Measurements from ENCODE around the gene DCHS2. TPM values are rescaled to one million over a fixed set of nuclear protein-coding genes. Genes with fewer than 3 reads are reported as not detected.

Gene DCHS2
- total and polyA plus RNA-seq, 10 of the 15 experiments (the other 5 are each of a cell fraction or from before 2014, with no cell fraction given), result 0.01 to 0.31 (median 0.06) TPM; not detected in 3

DNA sequence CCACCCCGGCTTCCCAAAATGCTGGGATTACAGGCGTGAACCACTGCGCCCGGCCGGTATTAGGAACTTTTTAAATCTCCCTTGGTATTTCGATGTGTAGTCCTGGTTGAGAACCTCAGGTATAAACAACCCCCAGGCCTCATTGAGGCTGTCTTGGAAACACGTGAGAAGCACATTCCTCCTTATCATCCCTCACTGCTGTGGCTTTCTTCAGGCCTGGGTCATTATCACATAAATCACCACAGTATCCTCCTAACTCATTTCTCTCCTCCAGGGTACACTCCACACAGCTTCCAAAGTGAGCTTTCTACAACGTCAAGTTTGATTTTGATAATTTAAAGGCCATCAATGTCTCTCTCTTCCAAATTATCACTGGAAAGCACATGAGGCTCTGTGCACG is 198.2 kb downstream of the DCHS2 start:
- FAIRE-seq (no peak), DNase-seq (ENCODE audit: low read depth, low spot score) (no peak), ATAC-seq (no peak)
- H3K27ac ChIP-seq (ENCODE audit: control insufficient read depth, insufficient read depth), result no peak overlapping the region
- H3K27me3 ChIP-seq (replicated peaks in 1 of 2; ENCODE audit: control insufficient read depth in 2 of 2, insufficient read depth in 2 of 2, low read length in 1 of 2), result no peaks in the 10 kb centered on the region
- CTCF ChIA-PET, result no interaction called here
- RAD21 ChIA-PET (ENCODE audit: unreplicated experiment), result no interaction called here
- WGBS (ENCODE audit: insufficient coverage, insufficient replicate concordance, low lambda C conversion rate, missing lambda C conversion rate), result 52% methylated on average over 9 of the region's 9 CpGs
- POLR2A ChIA-PET, result no interaction called here
- no peak overlapping the region for H2AFZ ChIP-seq (ENCODE audit: control insufficient read depth, low read depth, low read length)
- H3K4me3 ChIP-seq, result no peak overlapping the region
- SMC1A ChIA-PET (ENCODE audit: uncharacterized antibody, unreplicated experiment), result no interaction called here
- no peak overlapping the region for H3K9ac ChIP-seq (ENCODE audit: control insufficient read depth, insufficient read depth, low read length)
- TF ChIP-seq CHD4 (IDR thresholded peaks at IDR 0.05), result no peak
- TF ChIP-seq RCOR1 (conservative IDR thresholded peaks at IDR 0.05; ENCODE audit: low read depth, low read length), result no peak
- no peaks in the 10 kb centered on the region for H3K9me3 ChIP-seq (replicated peaks; ENCODE audit: control insufficient read depth, insufficient read depth, low read length)
- in situ Hi-C loops (cut with MboI) (no loop called here), intact Hi-C loops (cut with micrococcal nuclease; ENCODE audit: unreplicated experiment) (no loop called here)
- H3K79me2 ChIP-seq (ENCODE audit: control insufficient read depth, insufficient read depth, low read length), result no peaks in the 10 kb centered on the region
- BruUV-seq (replicated peaks), result no TSS peak
- H3K4me1 ChIP-seq (ENCODE audit: control insufficient read depth, insufficient read depth, low read length), result no peaks in the 10 kb centered on the region
- H3K4me2 ChIP-seq (ENCODE audit: control insufficient read depth, insufficient read depth), result no peak overlapping the region
- H4K20me1 ChIP-seq (ENCODE audit: control insufficient read depth, insufficient read depth), result no peaks in the 10 kb centered on the region
- no peaks in the 10 kb centered on the region for H3K36me3 ChIP-seq (ENCODE audit: control insufficient read depth in 2 of 2, insufficient read depth in 2 of 2, low read length in 1 of 2)

GRCh38 chr4:154292589-154292988 is 199.0 kb downstream of the DCHS2 start:
- CTCF ChIA-PET, result no interaction called here
- no TSS peak for BruUV-seq (replicated peaks)
- 2% methylated on average over 2 of the region's 2 CpGs for WGBS (ENCODE audit: insufficient coverage, insufficient replicate concordance, low lambda C conversion rate, missing lambda C conversion rate)

More at GRCh38 chr4:154292589-154292988, 199.0 kb downstream of the DCHS2 start:
- no peak for FAIRE-seq
- no peaks in the 10 kb centered on the region for H3K27me3 ChIP-seq (replicated peaks in 1 of 2; ENCODE audit: control insufficient read depth in 2 of 2, insufficient read depth in 2 of 2, low read length in 1 of 2)
- H3K4me2 ChIP-seq (ENCODE audit: control insufficient read depth, insufficient read depth), result no peak overlapping the region
- H3K27ac ChIP-seq (ENCODE audit: control insufficient read depth, insufficient read depth), result no peak overlapping the region
- peak; percentile 25; the same call in 1 of the 3 replicates for ATAC-seq
- no peaks in the 10 kb centered on the region for H3K79me2 ChIP-seq (ENCODE audit: control insufficient read depth, insufficient read depth, low read length)
- H3K4me1 ChIP-seq (ENCODE audit: control insufficient read depth, insufficient read depth, low read length), result no peaks in the 10 kb centered on the region
- H3K9me3 ChIP-seq (replicated peaks; ENCODE audit: control insufficient read depth, insufficient read depth, low read length), result no peaks in the 10 kb centered on the region
- H3K4me3 ChIP-seq, result no peak overlapping the region
- intact Hi-C loops (cut with micrococcal nuclease; ENCODE audit: unreplicated experiment), result no loop called here
- no peak for DNase-seq (ENCODE audit: low read depth, low spot score)
- no peak for TF ChIP-seq NFIC (IDR thresholded peaks at IDR 0.05; ENCODE audit: low read depth, low read length)
- no peak for TF ChIP-seq EZH2 (IDR thresholded peaks at IDR 0.05; ENCODE audit: borderline replicate concordance, control insufficient read depth, low read depth, low read length)
- no peak for TF ChIP-seq ASH2L (IDR thresholded peaks at IDR 0.05; ENCODE audit: borderline replicate concordance, low read depth)
- TF ChIP-seq, protein P1, sequence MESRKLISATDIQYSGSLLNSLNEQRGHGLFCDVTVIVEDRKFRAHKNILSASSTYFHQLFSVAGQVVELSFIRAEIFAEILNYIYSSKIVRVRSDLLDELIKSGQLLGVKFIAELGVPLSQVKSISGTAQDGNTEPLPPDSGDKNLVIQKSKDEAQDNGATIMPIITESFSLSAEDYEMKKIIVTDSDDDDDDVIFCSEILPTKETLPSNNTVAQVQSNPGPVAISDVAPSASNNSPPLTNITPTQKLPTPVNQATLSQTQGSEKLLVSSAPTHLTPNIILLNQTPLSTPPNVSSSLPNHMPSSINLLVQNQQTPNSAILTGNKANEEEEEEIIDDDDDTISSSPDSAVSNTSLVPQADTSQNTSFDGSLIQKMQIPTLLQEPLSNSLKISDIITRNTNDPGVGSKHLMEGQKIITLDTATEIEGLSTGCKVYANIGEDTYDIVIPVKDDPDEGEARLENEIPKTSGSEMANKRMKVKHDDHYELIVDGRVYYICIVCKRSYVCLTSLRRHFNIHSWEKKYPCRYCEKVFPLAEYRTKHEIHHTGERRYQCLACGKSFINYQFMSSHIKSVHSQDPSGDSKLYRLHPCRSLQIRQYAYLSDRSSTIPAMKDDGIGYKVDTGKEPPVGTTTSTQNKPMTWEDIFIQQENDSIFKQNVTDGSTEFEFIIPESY (IDR thresholded peaks at IDR 0.05), result no peak
- TF ChIP-seq BMI1 (IDR thresholded peaks at IDR 0.05; ENCODE audit: borderline replicate concordance), result no peak
- TF ChIP-seq, protein P2, sequence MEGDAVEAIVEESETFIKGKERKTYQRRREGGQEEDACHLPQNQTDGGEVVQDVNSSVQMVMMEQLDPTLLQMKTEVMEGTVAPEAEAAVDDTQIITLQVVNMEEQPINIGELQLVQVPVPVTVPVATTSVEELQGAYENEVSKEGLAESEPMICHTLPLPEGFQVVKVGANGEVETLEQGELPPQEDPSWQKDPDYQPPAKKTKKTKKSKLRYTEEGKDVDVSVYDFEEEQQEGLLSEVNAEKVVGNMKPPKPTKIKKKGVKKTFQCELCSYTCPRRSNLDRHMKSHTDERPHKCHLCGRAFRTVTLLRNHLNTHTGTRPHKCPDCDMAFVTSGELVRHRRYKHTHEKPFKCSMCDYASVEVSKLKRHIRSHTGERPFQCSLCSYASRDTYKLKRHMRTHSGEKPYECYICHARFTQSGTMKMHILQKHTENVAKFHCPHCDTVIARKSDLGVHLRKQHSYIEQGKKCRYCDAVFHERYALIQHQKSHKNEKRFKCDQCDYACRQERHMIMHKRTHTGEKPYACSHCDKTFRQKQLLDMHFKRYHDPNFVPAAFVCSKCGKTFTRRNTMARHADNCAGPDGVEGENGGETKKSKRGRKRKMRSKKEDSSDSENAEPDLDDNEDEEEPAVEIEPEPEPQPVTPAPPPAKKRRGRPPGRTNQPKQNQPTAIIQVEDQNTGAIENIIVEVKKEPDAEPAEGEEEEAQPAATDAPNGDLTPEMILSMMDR (IDR thresholded peaks at IDR 0.05 in 2 of 3, conservative IDR thresholded peaks at IDR 0.05 in 1 of 3; ENCODE audit: control insufficient read depth in 2 of 3, extremely low read depth in 1 of 3, insufficient read depth in 1 of 3, low read depth in 3 of 3, low read length in 3 of 3), result peak in 2 of 3 experiments; percentile 10 to 16; a peak in 1 of 6 replicates
- TF ChIP-seq, protein P3, sequence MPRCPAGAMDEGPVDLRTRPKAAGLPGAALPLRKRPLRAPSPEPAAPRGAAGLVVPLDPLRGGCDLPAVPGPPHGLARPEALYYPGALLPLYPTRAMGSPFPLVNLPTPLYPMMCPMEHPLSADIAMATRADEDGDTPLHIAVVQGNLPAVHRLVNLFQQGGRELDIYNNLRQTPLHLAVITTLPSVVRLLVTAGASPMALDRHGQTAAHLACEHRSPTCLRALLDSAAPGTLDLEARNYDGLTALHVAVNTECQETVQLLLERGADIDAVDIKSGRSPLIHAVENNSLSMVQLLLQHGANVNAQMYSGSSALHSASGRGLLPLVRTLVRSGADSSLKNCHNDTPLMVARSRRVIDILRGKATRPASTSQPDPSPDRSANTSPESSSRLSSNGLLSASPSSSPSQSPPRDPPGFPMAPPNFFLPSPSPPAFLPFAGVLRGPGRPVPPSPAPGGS (IDR thresholded peaks at IDR 0.05; ENCODE audit: borderline replicate concordance, insufficient read depth, low read depth, low read length, poor library complexity, severe bottlenecking), result no peak
- TF ChIP-seq RAD21 (IDR thresholded peaks at IDR 0.05; ENCODE audit: insufficient read depth, low read depth, low read length), result 0 out of 2 replicates have a peak, but pooled peaks have one; percentile 18
- RAD21 ChIA-PET (ENCODE audit: unreplicated experiment), result no interaction called here
- H2AFZ ChIP-seq (ENCODE audit: control insufficient read depth, low read depth, low read length), result no peak overlapping the region
- no peaks in the 10 kb centered on the region for H3K36me3 ChIP-seq (ENCODE audit: control insufficient read depth in 2 of 2, insufficient read depth in 2 of 2, low read length in 1 of 2)
- in situ Hi-C loops (cut with MboI), result no loop called here
- H3K9ac ChIP-seq (ENCODE audit: control insufficient read depth, insufficient read depth, low read length), result no peak overlapping the region
- no peaks in the 10 kb centered on the region for H4K20me1 ChIP-seq (ENCODE audit: control insufficient read depth, insufficient read depth)
- POLR2A ChIA-PET, result no interaction called here
- SMC1A ChIA-PET (ENCODE audit: uncharacterized antibody, unreplicated experiment), result no interaction called here

Measured in GM12878 (cell line).